HepG2 (cell line): ENCODE measurements around the gene PRR19. TPM values are rescaled to one million over a fixed set of nuclear protein-coding genes. Genes with fewer than 3 reads are reported as not detected.
"Not testable (repeated sequence)": the region's sequence is repeated elsewhere in the genome, so short reads cannot be mapped to it uniquely, and the experiment has no call there.

Experiments used
- ATAC-seq: fragments of 200-7000 bp; cut with Tn5 transposase; 3 replicates; pipeline ENCODE4 v1.9.1; 2020; ENCODE audit warnings: mild to moderate bottlenecking, moderate library complexity
- BruUV-seq: library from RNA; stranded (reverse); fragments of 400-500 nt; replicated peaks from 2 replicates; lab custom pipeline; 2021; lab: Mats Ljungman, UMichigan
- CTCF ChIA-PET: fragments of 300-600 bp; formaldehyde crosslinking; extraction: SDS; loops from one replicate; lab custom pipeline; 2021; ENCODE audit warnings: low total read pairs, inconsistent platforms, low intra/inter-chr PET ratio; lab: Yijun Ruan, JAX
- POLR2A ChIA-PET: fragments of 350-600 bp; sonication (Branson Sonifier 250); formaldehyde crosslinking; loops from one replicate; lab custom pipeline; 2020; ENCODE audit warnings: antibody characterized with exemption, inconsistent platforms; lab: Yijun Ruan, JAX
- DNase-seq: peaks from one replicate; pipeline ENCODE4 v3.0.0-alpha.2; 2015; ENCODE audit warnings: low spot score
- FAIRE-seq: peaks from 3 replicates; lab custom pipeline; 2011; peaks lifted over from hg19 to GRCh38; lab: Jason Lieb, UNC
- H2AFZ ChIP-seq: one replicate; pipeline ENCODE4 v1.6.1; 2011; ENCODE audit warnings: low read length, inconsistent platforms
- H3K27ac ChIP-seq: fragments of 300-600 bp; 3 replicates; pipeline ENCODE4 v1.8.0; 2011; ENCODE audit warnings: mixed run types, mild to moderate bottlenecking, mixed read lengths, low read length, inconsistent platforms; ENCODE audit not compliant: insufficient read depth; ENCODE audit errors: extremely low read length
- H3K27me3 ChIP-seq, 2 experiments: fragments of 200-600 bp in 1 of 2; 2 replicates in 1 of 2; 3 replicates in 1 of 2; pipeline versions ENCODE4 v1.6.0 to v1.8.0; 2011; ENCODE audit warnings: low read length in 2 of 2, mild to moderate bottlenecking in 2 of 2, moderate library complexity in 2 of 2, inconsistent platforms in 1 of 2; ENCODE audit not compliant: insufficient read depth in 2 of 2, control insufficient read depth in 1 of 2
- H3K36me3 ChIP-seq, 2 experiments: fragments of 200-600 bp in 1 of 2; replicated peaks in 1 of 2; 2 replicates in 1 of 2; 3 replicates in 1 of 2; pipeline versions ENCODE4 v1.5.1 to v1.8.0; 2011; ENCODE audit warnings: low read length in 2 of 2, inconsistent platforms in 1 of 2; ENCODE audit not compliant: insufficient read depth in 2 of 2, control insufficient read depth in 1 of 2
- H3K4me1 ChIP-seq: 2 replicates; pipeline ENCODE4 v1.5.1; 2012; ENCODE audit warnings: low read length, inconsistent platforms; ENCODE audit not compliant: insufficient read depth
- H3K4me2 ChIP-seq: 2 replicates; pipeline ENCODE4 v1.6.0; 2011; ENCODE audit warnings: low read depth, low read length, inconsistent platforms
- H3K4me3 ChIP-seq, 3 experiments: fragments of 200-600 bp in 1 of 3; sonication (generic), shearing (Covaris generic) in 1 of 3; replicated peaks in 1 of 3; 2 replicates each; pipeline ENCODE4 v1.5.1; 2011 to 2016; ENCODE audit warnings: low read length in 3 of 3, inconsistent platforms in 2 of 3, low read depth in 2 of 3, mild to moderate bottlenecking in 2 of 3, control low read depth in 1 of 3, mixed read lengths in 1 of 3; ENCODE audit not compliant: insufficient read depth in 1 of 3
- H3K79me2 ChIP-seq: one replicate; pipeline ENCODE4 v1.6.1; 2011; ENCODE audit warnings: low read length, inconsistent platforms; ENCODE audit not compliant: insufficient read depth
- H3K9ac ChIP-seq: 2 replicates; pipeline ENCODE4 v1.6.0; 2011; ENCODE audit warnings: mild to moderate bottlenecking, low read depth, low read length, inconsistent platforms; ENCODE audit not compliant: insufficient read depth
- H3K9me3 ChIP-seq: 2 replicates; pipeline ENCODE4 v1.5.1; 2012; ENCODE audit warnings: mild to moderate bottlenecking, low read length
- H4K20me1 ChIP-seq: 2 replicates; pipeline ENCODE4 v1.6.0; 2011; ENCODE audit warnings: inconsistent platforms, mild to moderate bottlenecking, low read length, moderate library complexity; ENCODE audit not compliant: insufficient read depth
- CBFB ChIP-seq: sonication (generic); formaldehyde crosslinking; IDR thresholded peaks from 2 replicates; pipeline ENCODE4 v1.4.0; 2020; ENCODE audit warnings: missing genetic modification reagents
- RAD21 ChIP-seq: fragments of 450-650 bp; formaldehyde crosslinking; IDR thresholded peaks from 2 replicates; pipeline ENCODE4 v1.5.0; 2020; ENCODE audit warnings: mild to moderate bottlenecking
- TMF1 ChIP-seq: sonication (generic); formaldehyde crosslinking; IDR thresholded peaks from 2 replicates; pipeline ENCODE4 v1.8.1; 2022; ENCODE audit warnings: low read depth, missing genetic modification reagents
- ZNF121 ChIP-seq: sonication (generic); formaldehyde crosslinking; IDR thresholded peaks from 2 replicates; pipeline ENCODE4 v1.5.0; 2020; ENCODE audit warnings: mild to moderate bottlenecking, missing genetic modification reagents
- ZNF460 ChIP-seq: sonication (generic); formaldehyde crosslinking; IDR thresholded peaks from 2 replicates; pipeline ENCODE4 v1.5.1; 2020; ENCODE audit warnings: missing genetic modification reagents, mild to moderate bottlenecking, borderline replicate concordance
- ZNF782 ChIP-seq: sonication (generic); formaldehyde crosslinking; IDR thresholded peaks from 2 replicates; pipeline ENCODE4 v1.4.0; 2020; ENCODE audit warnings: missing genetic modification reagents, mild to moderate bottlenecking, borderline replicate concordance
- WGBS: methylation state at CpG from one replicate; pipeline ENCODE4 v1.1.6; 2017; ENCODE audit warnings: low lambda C conversion rate; 5-methylcytosine and 5-hydroxymethylcytosine counted together
- in situ Hi-C: cut with HindIII; loops from 2 replicates; pipeline ENCODE4 v1.10.0; 2017; ENCODE audit warnings: low pct_unique_long_range_greater_than_20kb; ENCODE audit not compliant: extremely low pct_ligation_motif_present
- intact Hi-C: fragments of 100-400 bp; cut with micrococcal nuclease; formaldehyde crosslinking; loops from one replicate; pipeline ENCODE4 v1.10.0; 2022; ENCODE audit not compliant: unreplicated experiment
- polyA plus RNA-seq, 8 experiments: library from polyadenylated mRNA; depleted of rRNA in 3 of 8; stranded (reverse) in 7 of 8; unstranded in 1 of 8; fragments of >200 nt; fragmentation: Illumina TruSeq in 4 of 8; extraction: Trizol in 4 of 8; gene quantifications; 2 replicates each; pipeline versions ENCODE4 v1.2.1 to v1.2.3, GENCODE V29; 2011 to 2016; ENCODE audit warnings: low read depth in 4 of 8, missing spikeins in 1 of 8, mixed read lengths in 1 of 8; ENCODE audit not compliant: insufficient read depth in 1 of 8
- total RNA-seq, 5 experiments: library from RNA; depleted of rRNA; stranded (reverse); fragments of >200 nt; fragmentation: Illumina TruSeq; extraction: Trizol; gene quantifications; 2 replicates each; pipeline ENCODE4 v1.2.3, GENCODE V29; 2016; ENCODE audit warnings: low read depth in 1 of 5

PRR19 gene
- total and polyA plus RNA-seq, 2 of the 13 experiments (the other 11 are each of a cell fraction or from before 2014, with no cell fraction given) = 0.21 to 0.33 TPM

DNA sequence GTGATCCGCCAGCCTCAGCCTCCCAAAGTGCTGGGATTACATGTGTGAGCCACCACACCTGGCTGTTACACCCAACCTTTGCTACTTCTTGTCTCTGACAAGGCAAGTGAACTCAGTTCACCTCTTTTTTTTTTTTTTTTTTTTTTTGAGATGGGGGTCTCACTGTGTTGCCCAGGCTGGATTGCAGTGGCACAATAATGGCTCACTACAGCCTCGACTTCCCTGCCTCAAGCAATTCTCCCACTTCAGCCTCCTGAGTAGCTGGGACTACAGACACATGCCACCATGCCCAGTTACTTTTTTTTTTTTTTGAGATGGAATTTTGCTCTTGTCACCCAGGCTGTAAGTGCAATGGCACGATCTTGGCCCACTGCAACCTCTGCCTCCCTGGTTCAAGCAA, 44.1 kb upstream of the PRR19 start:
- 0 out of 2 replicates have a peak, but pooled peaks have one; percentile 29 for TF ChIP-seq ZNF121 (CRISPR knock-in tag)
- TF ChIP-seq ZNF460 (CRISPR knock-in tag) = peak; percentile 56
- POLR2A ChIA-PET = interaction anchor here (1.3 kb wide), 1 partner anchor 22 kb away, joined by 3 read pairs; no protein-coding TSS in a partner anchor
- DNase-seq, H3K4me2 ChIP-seq, BruUV-seq, H3K27me3 ChIP-seq, H3K9me3 ChIP-seq, in situ Hi-C loops, H3K4me3 ChIP-seq, H3K36me3 ChIP-seq, CTCF ChIA-PET, ATAC-seq, H3K9ac ChIP-seq, intact Hi-C loops, FAIRE-seq, H3K27ac ChIP-seq, H2AFZ ChIP-seq, H4K20me1 ChIP-seq: not testable (repeated sequence)
- WGBS = 70% methylated on average over 3 of the region's 3 CpGs
- Histone ChIP-seq H3K4me1 (peaks cover 40% of the 10 kb centered on the region), H3K79me2 (peaks cover 14% of the 10 kb centered on the region)

GRCh38 chr19:42261763-42262162, 40.2 kb upstream of the PRR19 start:
- no peaks in the 10 kb centered on the region for H3K36me3 ChIP-seq
- in situ Hi-C loops = no loop called here
- no peaks in the 10 kb centered on the region for H3K79me2 ChIP-seq
- 71% methylated on average over 3 of the region's 3 CpGs for WGBS
- H3K9me3 ChIP-seq = no peaks in the 10 kb centered on the region
- H3K9ac ChIP-seq = no peak overlapping the region
- DNase-seq (no peak), ATAC-seq (no peak), FAIRE-seq (no peak)
- BruUV-seq = no TSS peak
- H3K27ac ChIP-seq = no peak overlapping the region
- no peak overlapping the region for H2AFZ ChIP-seq
- ChIA-PET POLR2A (no interaction called here), CTCF (no interaction called here)
- intact Hi-C loops = no loop called here
- no peak overlapping the region for H3K4me3 ChIP-seq
- peaks cover 31% of the 10 kb centered on the region for H3K4me1 ChIP-seq
- TF ChIP-seq ZNF782 (CRISPR knock-in tag) (no peak), RAD21 (CRISPR knock-in tag) (no peak), CBFB (CRISPR knock-in tag) (no peak), TMF1 (CRISPR knock-in tag) (no peak)
- no peaks in the 10 kb centered on the region for H3K27me3 ChIP-seq
- no peaks in the 10 kb centered on the region for H4K20me1 ChIP-seq
- H3K4me2 ChIP-seq = no peak overlapping the region
